ENCODE results near the gene DTNA. TPM values are rescaled to one million over a fixed set of nuclear protein-coding genes. Genes with fewer than 3 reads are reported as not detected.
"Not testable (repeated sequence)": the region's sequence is repeated elsewhere in the genome, so short reads cannot be mapped to it uniquely, and the experiment has no call there.

DTNA gene
- 10 to 100 TPM; 22.7 to 60.5 (median 43.7) TPM for total RNA-seq

DNA sequence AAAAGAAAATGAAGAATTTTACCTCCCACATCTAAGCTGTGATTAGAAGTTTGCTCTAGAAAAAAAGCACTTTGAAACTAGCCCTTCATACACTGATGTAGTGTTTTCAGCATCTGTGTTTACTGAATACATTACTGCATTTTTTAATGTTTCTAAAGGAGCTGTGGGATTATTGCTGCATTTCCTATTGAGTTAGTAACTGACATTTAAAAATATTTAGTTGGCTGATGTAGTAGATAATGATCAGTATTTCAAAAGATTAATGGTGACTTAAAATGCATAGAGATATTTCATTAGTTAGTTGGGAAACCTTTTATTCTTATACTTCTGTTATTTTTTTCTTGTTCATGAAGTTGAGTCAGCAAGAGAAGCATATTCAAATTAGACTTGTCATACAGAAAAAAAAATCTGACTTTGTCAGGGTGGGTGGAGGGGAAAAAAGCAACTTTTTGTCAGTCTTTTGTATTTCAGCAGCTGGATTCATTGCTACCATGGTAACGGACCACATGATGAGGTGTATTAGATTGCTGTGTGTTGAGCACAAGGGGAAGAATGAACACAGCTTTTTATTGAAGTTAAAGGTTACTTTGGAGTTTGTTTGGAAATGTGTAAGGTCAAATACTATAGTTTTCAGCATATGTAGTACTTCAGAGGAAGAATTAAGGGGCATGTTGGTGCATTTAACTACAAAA lies at the start of gene DTNA:
Gene DTNA (plus strand): TSS at position 549 of the 692 bp plus-strand sequence. CDS start 45,679 bp downstream, outside the sequence.
- peak; percentile 63 for ATAC-seq (ENCODE audit: low FRiP score)
- TF ChIP-seq, protein P1, sequence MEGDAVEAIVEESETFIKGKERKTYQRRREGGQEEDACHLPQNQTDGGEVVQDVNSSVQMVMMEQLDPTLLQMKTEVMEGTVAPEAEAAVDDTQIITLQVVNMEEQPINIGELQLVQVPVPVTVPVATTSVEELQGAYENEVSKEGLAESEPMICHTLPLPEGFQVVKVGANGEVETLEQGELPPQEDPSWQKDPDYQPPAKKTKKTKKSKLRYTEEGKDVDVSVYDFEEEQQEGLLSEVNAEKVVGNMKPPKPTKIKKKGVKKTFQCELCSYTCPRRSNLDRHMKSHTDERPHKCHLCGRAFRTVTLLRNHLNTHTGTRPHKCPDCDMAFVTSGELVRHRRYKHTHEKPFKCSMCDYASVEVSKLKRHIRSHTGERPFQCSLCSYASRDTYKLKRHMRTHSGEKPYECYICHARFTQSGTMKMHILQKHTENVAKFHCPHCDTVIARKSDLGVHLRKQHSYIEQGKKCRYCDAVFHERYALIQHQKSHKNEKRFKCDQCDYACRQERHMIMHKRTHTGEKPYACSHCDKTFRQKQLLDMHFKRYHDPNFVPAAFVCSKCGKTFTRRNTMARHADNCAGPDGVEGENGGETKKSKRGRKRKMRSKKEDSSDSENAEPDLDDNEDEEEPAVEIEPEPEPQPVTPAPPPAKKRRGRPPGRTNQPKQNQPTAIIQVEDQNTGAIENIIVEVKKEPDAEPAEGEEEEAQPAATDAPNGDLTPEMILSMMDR (IDR thresholded peaks at IDR 0.05), result no peak
- no peak for DNase-seq (ENCODE audit: low spot score)

DNA sequence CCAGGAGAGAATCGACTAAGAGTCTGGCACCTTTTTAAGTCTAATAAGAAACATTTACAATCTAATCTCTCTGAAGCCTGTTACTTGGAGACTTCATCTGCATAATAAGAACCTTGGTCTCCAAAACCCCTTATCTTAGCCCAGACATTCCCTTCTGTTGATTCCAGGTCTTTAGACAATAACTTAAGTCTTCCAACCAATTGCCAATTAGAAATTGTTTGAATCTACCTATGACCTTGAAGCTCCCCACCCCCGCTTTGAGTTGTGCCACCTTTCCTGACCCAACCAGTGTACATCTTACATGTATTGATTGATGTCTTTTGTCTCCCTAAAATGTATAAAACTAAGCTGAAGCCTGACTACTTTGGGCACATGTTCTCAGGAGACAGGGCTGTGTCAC lies 49.5 kb upstream of the DTNA start:
- DNase-seq (ENCODE audit: low spot score) (no peak), ATAC-seq (ENCODE audit: low FRiP score) (no peak)
- TF ChIP-seq, protein P1 (IDR thresholded peaks at IDR 0.05), result no peak

DNA sequence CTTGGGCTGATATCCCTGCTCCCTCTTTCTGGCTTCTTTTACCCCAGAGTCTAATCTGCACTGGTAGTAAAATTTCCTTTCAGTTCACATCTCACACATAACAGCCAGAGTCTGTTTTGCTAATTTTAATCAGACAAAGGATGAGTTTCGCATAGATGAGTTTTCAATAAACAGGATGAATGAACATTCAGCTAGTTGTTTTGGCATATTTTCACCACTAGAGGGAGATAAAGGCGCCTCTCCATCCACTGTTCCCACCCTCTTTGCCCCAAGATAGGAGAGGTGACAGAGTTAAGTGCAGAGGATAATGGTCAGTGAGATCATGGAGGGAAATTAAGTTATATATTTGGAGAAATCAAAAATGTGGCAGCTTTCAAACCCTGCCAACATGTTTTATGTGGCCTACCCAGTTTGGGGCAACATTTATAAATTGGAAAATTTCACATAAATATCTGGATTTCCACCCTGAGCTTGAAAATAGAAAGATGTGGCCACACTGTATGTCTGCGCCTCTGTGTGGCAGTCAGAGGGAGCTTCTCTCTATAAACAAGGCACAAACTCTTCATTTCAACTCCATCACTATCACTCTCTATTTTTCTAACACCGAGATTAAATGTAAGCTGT lies 48.5 kb upstream of the DTNA start:
- TF ChIP-seq, protein P1 (IDR thresholded peaks at IDR 0.05), result peak in 1 of 3 donors; percentile 55
- ATAC-seq (ENCODE audit: low FRiP score), result peak; percentile 37
- no peak for DNase-seq (ENCODE audit: low spot score)

DNA sequence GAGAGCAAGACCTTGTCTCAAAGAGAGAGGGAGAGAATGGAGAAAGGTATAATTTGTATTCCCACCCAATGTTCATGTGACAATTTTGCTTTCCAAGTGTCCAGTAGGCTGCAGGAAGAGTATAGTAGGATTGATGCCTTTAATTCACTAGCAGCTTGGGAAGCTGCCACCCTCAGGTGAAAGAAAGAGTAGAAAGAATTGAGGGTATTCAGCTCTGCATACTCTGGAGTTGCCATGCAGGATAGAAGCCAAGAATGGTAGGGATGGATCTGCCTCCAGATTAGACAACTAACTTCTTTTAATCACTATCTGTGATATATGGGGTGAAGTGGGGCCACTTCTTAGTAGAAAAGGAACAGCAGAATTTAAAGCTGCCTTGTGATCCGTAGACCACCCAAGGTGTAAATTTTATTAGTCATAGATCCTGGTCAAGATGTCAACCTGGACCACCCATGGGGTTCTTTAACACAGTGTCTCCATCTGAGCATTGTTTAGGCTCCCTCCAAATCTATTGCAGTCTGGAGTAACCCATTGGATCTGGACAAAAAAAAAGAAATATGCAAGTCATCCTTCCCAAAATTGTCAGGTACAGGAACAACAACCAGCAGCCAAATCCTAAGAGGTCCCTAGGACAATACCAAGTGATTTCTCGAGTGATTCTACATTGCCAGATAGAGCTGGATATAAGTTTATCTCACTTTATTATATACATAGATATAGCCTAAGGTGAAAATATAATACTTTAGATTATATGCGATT lies 33.1 kb upstream of the DTNA start:
- ATAC-seq (ENCODE audit: low FRiP score), result no peak
- no peak for DNase-seq (ENCODE audit: low spot score)
- TF ChIP-seq, protein P1 (IDR thresholded peaks at IDR 0.05), result no peak

DNA sequence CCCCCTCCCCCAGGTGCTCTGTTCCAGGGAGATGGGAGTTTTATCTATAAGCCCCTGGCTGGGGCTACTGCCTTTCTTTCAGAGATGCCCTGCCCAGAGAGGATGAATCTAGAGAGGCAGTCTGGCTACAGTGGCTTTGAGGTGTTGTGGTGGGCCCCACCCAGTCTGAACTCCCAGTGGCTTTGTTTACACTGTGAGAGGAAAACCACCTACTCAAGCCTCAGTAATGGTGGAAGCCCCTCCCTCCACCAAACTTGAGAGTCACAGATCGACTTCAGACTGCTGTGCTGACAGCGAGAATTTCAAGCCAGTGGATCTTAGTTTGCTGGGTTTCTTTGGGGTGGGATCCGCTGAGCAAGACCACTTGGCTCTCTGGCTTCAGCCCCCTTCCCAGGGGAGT lies 20.3 kb upstream of the DTNA start:
- ATAC-seq (ENCODE audit: low FRiP score); DNase-seq (ENCODE audit: low spot score): not testable (repeated sequence)

DNA sequence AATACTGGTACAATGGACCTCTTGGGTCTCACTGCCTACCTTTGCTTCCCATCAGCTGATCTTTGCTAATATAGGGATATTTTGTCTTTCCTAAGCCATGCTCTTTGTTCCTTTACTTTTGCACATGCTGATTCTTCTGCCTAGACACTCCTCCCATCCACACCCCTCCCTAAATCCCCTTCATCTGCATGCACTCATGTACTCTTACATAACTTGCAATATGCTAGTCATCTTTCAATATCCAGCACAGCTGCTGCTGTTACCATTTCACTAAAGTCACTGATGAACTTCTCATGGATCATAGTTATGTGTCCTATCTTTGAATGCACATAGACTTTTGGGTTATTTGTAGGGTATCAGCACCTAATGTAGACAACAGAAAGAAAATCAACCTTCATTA lies 18.5 kb upstream of the DTNA start:
- no peak for DNase-seq (ENCODE audit: low spot score)
- ATAC-seq (ENCODE audit: low FRiP score), result no peak
- TF ChIP-seq, protein P1 (IDR thresholded peaks at IDR 0.05), result no peak

DNA sequence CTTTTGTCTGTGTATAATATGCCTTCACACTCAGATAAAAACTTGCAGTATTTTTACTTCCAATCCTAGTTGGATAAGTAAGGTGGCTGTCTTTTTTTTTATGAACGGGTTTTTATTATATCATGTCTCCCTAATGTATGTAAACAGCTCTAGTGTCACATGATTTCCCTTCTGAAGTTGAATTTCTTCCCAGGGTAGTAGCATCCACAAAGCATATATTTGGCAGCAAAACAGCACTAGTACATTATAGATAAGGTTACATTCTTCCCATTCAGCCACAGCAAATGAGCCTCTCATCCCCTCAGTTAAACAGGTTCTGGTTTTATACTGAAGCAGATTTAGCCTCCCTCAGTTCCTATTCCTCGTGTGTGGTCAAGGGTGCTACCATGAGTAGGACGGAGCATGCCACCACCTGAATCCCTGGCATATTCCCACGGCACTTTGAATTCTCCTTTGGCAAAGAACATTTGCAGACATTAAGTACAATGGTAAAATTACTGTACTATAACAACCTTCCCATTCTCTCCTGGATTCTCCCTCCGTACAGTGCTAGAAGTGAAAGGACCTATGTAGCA lies 15.4 kb upstream of the DTNA start:
- TF ChIP-seq, protein P1 (IDR thresholded peaks at IDR 0.05), result no peak
- no peak for DNase-seq (ENCODE audit: low spot score)
- ATAC-seq (ENCODE audit: low FRiP score), result no peak
